HepG2 (cell line): Measurements from ENCODE around the gene INSRR. TPM values are rescaled to one million over a fixed set of nuclear protein-coding genes. Genes with fewer than 3 reads are reported as not detected.

Experiments used
- ATAC-seq: fragments of 200-7000 bp; cut with Tn5 transposase; 3 replicates; pipeline ENCODE4 v1.9.1; 2020; ENCODE audit warnings: mild to moderate bottlenecking, moderate library complexity
- BruUV-seq: library from RNA; stranded (reverse); fragments of 400-500 nt; replicated peaks from 2 replicates; lab custom pipeline; 2021; lab: Mats Ljungman, UMichigan
- CTCF ChIA-PET: fragments of 300-600 bp; formaldehyde crosslinking; extraction: SDS; loops from one replicate; lab custom pipeline; 2021; ENCODE audit warnings: low total read pairs, inconsistent platforms, low intra/inter-chr PET ratio; lab: Yijun Ruan, JAX
- POLR2A ChIA-PET: fragments of 350-600 bp; sonication (Branson Sonifier 250); formaldehyde crosslinking; loops from one replicate; lab custom pipeline; 2020; ENCODE audit warnings: antibody characterized with exemption, inconsistent platforms; lab: Yijun Ruan, JAX
- DNase-seq: peaks from one replicate; pipeline ENCODE4 v3.0.0-alpha.2; 2015; ENCODE audit warnings: low spot score
- FAIRE-seq: peaks from 3 replicates; lab custom pipeline; 2011; peaks lifted over from hg19 to GRCh38; lab: Jason Lieb, UNC
- H2AFZ ChIP-seq: one replicate; pipeline ENCODE4 v1.6.1; 2011; ENCODE audit warnings: low read length, inconsistent platforms
- H3K27ac ChIP-seq: fragments of 300-600 bp; 3 replicates; pipeline ENCODE4 v1.8.0; 2011; ENCODE audit warnings: mixed run types, mild to moderate bottlenecking, mixed read lengths, low read length, inconsistent platforms; ENCODE audit not compliant: insufficient read depth; ENCODE audit errors: extremely low read length
- H3K27me3 ChIP-seq, 2 experiments: fragments of 200-600 bp in 1 of 2; 2 replicates in 1 of 2; 3 replicates in 1 of 2; pipeline versions ENCODE4 v1.6.0 to v1.8.0; 2011; ENCODE audit warnings: low read length in 2 of 2, mild to moderate bottlenecking in 2 of 2, moderate library complexity in 2 of 2, inconsistent platforms in 1 of 2; ENCODE audit not compliant: insufficient read depth in 2 of 2, control insufficient read depth in 1 of 2
- H3K36me3 ChIP-seq, 2 experiments: fragments of 200-600 bp in 1 of 2; replicated peaks in 1 of 2; 2 replicates in 1 of 2; 3 replicates in 1 of 2; pipeline versions ENCODE4 v1.5.1 to v1.8.0; 2011; ENCODE audit warnings: low read length in 2 of 2, inconsistent platforms in 1 of 2; ENCODE audit not compliant: insufficient read depth in 2 of 2, control insufficient read depth in 1 of 2
- H3K4me1 ChIP-seq: 2 replicates; pipeline ENCODE4 v1.5.1; 2012; ENCODE audit warnings: low read length, inconsistent platforms; ENCODE audit not compliant: insufficient read depth
- H3K4me2 ChIP-seq: 2 replicates; pipeline ENCODE4 v1.6.0; 2011; ENCODE audit warnings: low read depth, low read length, inconsistent platforms
- H3K4me3 ChIP-seq, 3 experiments: fragments of 200-600 bp in 1 of 3; sonication (generic), shearing (Covaris generic) in 1 of 3; replicated peaks in 1 of 3; 2 replicates each; pipeline ENCODE4 v1.5.1; 2011 to 2016; ENCODE audit warnings: low read length in 3 of 3, inconsistent platforms in 2 of 3, low read depth in 2 of 3, mild to moderate bottlenecking in 2 of 3, control low read depth in 1 of 3, mixed read lengths in 1 of 3; ENCODE audit not compliant: insufficient read depth in 1 of 3
- H3K79me2 ChIP-seq: one replicate; pipeline ENCODE4 v1.6.1; 2011; ENCODE audit warnings: low read length, inconsistent platforms; ENCODE audit not compliant: insufficient read depth
- H3K9ac ChIP-seq: 2 replicates; pipeline ENCODE4 v1.6.0; 2011; ENCODE audit warnings: mild to moderate bottlenecking, low read depth, low read length, inconsistent platforms; ENCODE audit not compliant: insufficient read depth
- H3K9me3 ChIP-seq: 2 replicates; pipeline ENCODE4 v1.5.1; 2012; ENCODE audit warnings: mild to moderate bottlenecking, low read length
- H4K20me1 ChIP-seq: 2 replicates; pipeline ENCODE4 v1.6.0; 2011; ENCODE audit warnings: inconsistent platforms, mild to moderate bottlenecking, low read length, moderate library complexity; ENCODE audit not compliant: insufficient read depth
- CTCF ChIP-seq: sonication (generic); formaldehyde crosslinking; IDR thresholded peaks from 2 replicates; pipeline ENCODE4 v1.5.0; 2020; ENCODE audit warnings: mild to moderate bottlenecking, missing genetic modification reagents, moderate library complexity
- HNF4G ChIP-seq, 2 experiments: sonication (generic) in 1 of 2; formaldehyde crosslinking in 1 of 2; IDR thresholded peaks; 2 replicates each; pipeline versions ENCODE4 v1.4.0 to v1.6.1; 2011 to 2020; ENCODE audit warnings: borderline replicate concordance in 2 of 2, low read depth in 2 of 2, mild to moderate bottlenecking in 2 of 2, low read length in 1 of 2, missing genetic modification reagents in 1 of 2, moderate library complexity in 1 of 2
- KDM2A ChIP-seq: sonication (generic); formaldehyde crosslinking; IDR thresholded peaks from 2 replicates; pipeline ENCODE4 v1.4.0; 2020; ENCODE audit warnings: low read depth, missing genetic modification reagents, borderline replicate concordance
- RAD21 ChIP-seq: fragments of 450-650 bp; formaldehyde crosslinking; IDR thresholded peaks from 2 replicates; pipeline ENCODE4 v1.5.0; 2020; ENCODE audit warnings: mild to moderate bottlenecking
- SALL1 ChIP-seq: sonication (generic); formaldehyde crosslinking; IDR thresholded peaks from 2 replicates; pipeline ENCODE4 v1.8.0; 2022; ENCODE audit warnings: mild to moderate bottlenecking, missing genetic modification reagents
- WGBS: methylation state at CpG from one replicate; pipeline ENCODE4 v1.1.6; 2017; ENCODE audit warnings: low lambda C conversion rate; 5-methylcytosine and 5-hydroxymethylcytosine counted together
- in situ Hi-C: cut with HindIII; loops from 2 replicates; pipeline ENCODE4 v1.10.0; 2017; ENCODE audit warnings: low pct_unique_long_range_greater_than_20kb; ENCODE audit not compliant: extremely low pct_ligation_motif_present
- intact Hi-C: fragments of 100-400 bp; cut with micrococcal nuclease; formaldehyde crosslinking; loops from one replicate; pipeline ENCODE4 v1.10.0; 2022; ENCODE audit not compliant: unreplicated experiment
- polyA plus RNA-seq, 8 experiments: library from polyadenylated mRNA; depleted of rRNA in 3 of 8; stranded (reverse) in 7 of 8; unstranded in 1 of 8; fragments of >200 nt; fragmentation: Illumina TruSeq in 4 of 8; extraction: Trizol in 4 of 8; gene quantifications; 2 replicates each; pipeline versions ENCODE4 v1.2.1 to v1.2.3, GENCODE V29; 2011 to 2016; ENCODE audit warnings: low read depth in 4 of 8, missing spikeins in 1 of 8, mixed read lengths in 1 of 8; ENCODE audit not compliant: insufficient read depth in 1 of 8
- total RNA-seq, 5 experiments: library from RNA; depleted of rRNA; stranded (reverse); fragments of >200 nt; fragmentation: Illumina TruSeq; extraction: Trizol; gene quantifications; 2 replicates each; pipeline ENCODE4 v1.2.3, GENCODE V29; 2016; ENCODE audit warnings: low read depth in 1 of 5
- TF ChIP-seq, protein P1 (sequence below): sonication (generic); formaldehyde crosslinking; IDR thresholded peaks from 2 replicates; pipeline ENCODE4 v1.4.0; 2020; ENCODE audit warnings: missing genetic modification reagents, borderline replicate concordance

Gene INSRR
- total and polyA plus RNA-seq, 2 of the 13 experiments (the other 11 are each of a cell fraction or from before 2014, with no cell fraction given) = not detected

GRCh38 chr1:156892190-156893047 is 33.5 kb upstream of the INSRR start (continued):
- TF ChIP-seq, protein P1, sequence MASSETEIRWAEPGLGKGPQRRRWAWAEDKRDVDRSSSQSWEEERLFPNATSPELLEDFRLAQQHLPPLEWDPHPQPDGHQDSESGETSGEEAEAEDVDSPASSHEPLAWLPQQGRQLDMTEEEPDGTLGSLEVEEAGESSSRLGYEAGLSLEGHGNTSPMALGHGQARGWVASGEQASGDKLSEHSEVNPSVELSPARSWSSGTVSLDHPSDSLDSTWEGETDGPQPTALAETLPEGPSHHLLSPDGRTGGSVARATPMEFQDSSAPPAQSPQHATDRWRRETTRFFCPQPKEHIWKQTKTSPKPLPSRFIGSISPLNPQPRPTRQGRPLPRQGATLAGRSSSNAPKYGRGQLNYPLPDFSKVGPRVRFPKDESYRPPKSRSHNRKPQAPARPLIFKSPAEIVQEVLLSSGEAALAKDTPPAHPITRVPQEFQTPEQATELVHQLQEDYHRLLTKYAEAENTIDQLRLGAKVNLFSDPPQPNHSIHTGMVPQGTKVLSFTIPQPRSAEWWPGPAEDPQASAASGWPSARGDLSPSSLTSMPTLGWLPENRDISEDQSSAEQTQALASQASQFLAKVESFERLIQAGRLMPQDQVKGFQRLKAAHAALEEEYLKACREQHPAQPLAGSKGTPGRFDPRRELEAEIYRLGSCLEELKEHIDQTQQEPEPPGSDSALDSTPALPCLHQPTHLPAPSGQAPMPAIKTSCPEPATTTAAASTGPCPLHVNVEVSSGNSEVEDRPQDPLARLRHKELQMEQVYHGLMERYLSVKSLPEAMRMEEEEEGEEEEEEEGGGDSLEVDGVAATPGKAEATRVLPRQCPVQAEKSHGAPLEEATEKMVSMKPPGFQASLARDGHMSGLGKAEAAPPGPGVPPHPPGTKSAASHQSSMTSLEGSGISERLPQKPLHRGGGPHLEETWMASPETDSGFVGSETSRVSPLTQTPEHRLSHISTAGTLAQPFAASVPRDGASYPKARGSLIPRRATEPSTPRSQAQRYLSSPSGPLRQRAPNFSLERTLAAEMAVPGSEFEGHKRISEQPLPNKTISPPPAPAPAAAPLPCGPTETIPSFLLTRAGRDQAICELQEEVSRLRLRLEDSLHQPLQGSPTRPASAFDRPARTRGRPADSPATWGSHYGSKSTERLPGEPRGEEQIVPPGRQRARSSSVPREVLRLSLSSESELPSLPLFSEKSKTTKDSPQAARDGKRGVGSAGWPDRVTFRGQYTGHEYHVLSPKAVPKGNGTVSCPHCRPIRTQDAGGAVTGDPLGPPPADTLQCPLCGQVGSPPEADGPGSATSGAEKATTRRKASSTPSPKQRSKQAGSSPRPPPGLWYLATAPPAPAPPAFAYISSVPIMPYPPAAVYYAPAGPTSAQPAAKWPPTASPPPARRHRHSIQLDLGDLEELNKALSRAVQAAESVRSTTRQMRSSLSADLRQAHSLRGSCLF (CRISPR knock-in tag) = no peak
- TF ChIP-seq, all 625 proteins: peak for 41

- no peak overlapping the region for H3K4me3 ChIP-seq
- no peak overlapping the region for H3K27ac ChIP-seq
- no peaks in the 10 kb centered on the region for H4K20me1 ChIP-seq
- POLR2A ChIA-PET = no interaction called here
- CTCF ChIA-PET = interaction anchor here (1.8 to 2.6 kb wide), 4 partner anchors 38 to 201 kb away, joined by 7 to 14 read pairs (median 10); no protein-coding TSS in a partner anchor
- H3K4me2 ChIP-seq = no peak overlapping the region
- peaks cover 5 to 64% of the 10 kb centered on the region in 2 experiments for H3K27me3 ChIP-seq
- FAIRE-seq (peak; percentile 44), DNase-seq (peak; percentile 53), ATAC-seq (peak; percentile 45)
- no peaks in the 10 kb centered on the region for H3K79me2 ChIP-seq
- in situ Hi-C loops (loop anchor here (5.0 kb wide), 1 partner anchor 37 kb away; no protein-coding TSS in a partner anchor), intact Hi-C loops (loop anchor here (1.0 kb wide), 2 partner anchors 51 to 201 kb away; no protein-coding TSS in a partner anchor)
- 23% methylated on average over 6 of the region's 8 CpGs for WGBS
- no peak overlapping the region for H2AFZ ChIP-seq
- no peak overlapping the region for H3K9ac ChIP-seq
- no peaks in the 10 kb centered on the region for H3K4me1 ChIP-seq
- H3K9me3 ChIP-seq = no peaks in the 10 kb centered on the region
- no TSS peak for BruUV-seq
- H3K36me3 ChIP-seq = no peaks in the 10 kb centered on the region
- TF ChIP-seq CTCF (CRISPR knock-in tag) (peak; percentile 89), KDM2A (0 out of 2 replicates have a peak, but pooled peaks have one; percentile 25), SALL1 (CRISPR knock-in tag) (0 out of 2 replicates have a peak, but pooled peaks have one; percentile 17), RAD21 (peak; percentile 55; the same call in 1 of the 2 replicates), HNF4G (IDR thresholded peaks at IDR 0.05; ENCODE audit: borderline replicate concordance, low read depth, low read length) (no peak), HNF4G (CRISPR knock-in tag; IDR thresholded peaks at IDR 0.05; ENCODE audit: borderline replicate concordance, low read depth) (no peak)
Measured at GRCh38 chr1:156889802-156890580, 31.1 kb upstream of the INSRR start.
